H7 (cell line): Measurements from ENCODE around the gene GFRA1. TPM values are rescaled to one million over a fixed set of nuclear protein-coding genes. Genes with fewer than 3 reads are reported as not detected.

ENCODE experiments used
- DNase-seq: peaks from one replicate; pipeline ENCODE4 v3.0.0; 2012
- H3K27me3 ChIP-seq: 2 replicates; pipeline ENCODE4 v1.6.0; 2011; ENCODE audit warnings: mild to moderate bottlenecking, low read length; ENCODE audit not compliant: control insufficient read depth, insufficient read depth
- H3K36me3 ChIP-seq: replicated peaks from 2 replicates; pipeline ENCODE4 v1.5.1; 2011; ENCODE audit warnings: low read length; ENCODE audit not compliant: control insufficient read depth, insufficient read depth
- H3K4me3 ChIP-seq: 2 replicates; pipeline ENCODE4 v1.5.1; 2011; ENCODE audit warnings: low read depth, mild to moderate bottlenecking, control low read depth, low read length, moderate library complexity; ENCODE audit not compliant: insufficient read depth
- total RNA-seq: library from RNA; depleted of rRNA; stranded (reverse); fragments of >200 nt; shearing (Covaris generic); gene quantifications from 2 replicates; pipeline ENCODE4 v1.2.3, GENCODE V29; 2014

GFRA1 gene
- total RNA-seq, 1 experiment from 2014 or later, result 1.7 TPM

DNA sequence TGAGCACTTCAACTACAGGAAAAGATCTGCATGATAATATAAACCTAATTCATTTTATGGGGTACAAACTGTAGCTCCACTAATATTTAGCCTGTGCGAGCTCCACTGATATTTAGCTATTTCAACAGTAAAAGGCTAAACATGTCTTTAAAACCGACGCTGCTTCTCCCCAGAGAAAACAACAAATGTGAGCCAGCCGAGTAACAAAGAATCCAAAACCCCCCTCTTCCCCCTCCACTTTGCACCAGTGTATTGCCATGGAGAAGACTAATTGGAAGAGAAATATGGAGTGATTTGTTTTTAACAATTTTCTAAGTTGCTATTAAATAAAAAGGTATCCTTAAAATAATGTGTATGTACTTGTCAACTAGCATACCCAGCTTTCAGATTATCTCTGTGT lies 136.7 kb downstream of the GFRA1 start:
- Histone ChIP-seq H3K4me3 (no peak overlapping the region), H3K27me3 (no peaks in the 10 kb centered on the region), H3K36me3 (no peaks in the 10 kb centered on the region)
- DNase-seq, result no peak

- no peak overlapping the region for H3K4me3 ChIP-seq
- no peaks in the 10 kb centered on the region for H3K36me3 ChIP-seq
- no peaks in the 10 kb centered on the region for H3K27me3 ChIP-seq
- DNase-seq, result no peak
Observed at GRCh38 chr10:116134322-116134721, 138.7 kb downstream of the GFRA1 start.

- Histone ChIP-seq H3K4me3 (no peak overlapping the region), H3K36me3 (no peaks in the 10 kb centered on the region), H3K27me3 (no peaks in the 10 kb centered on the region)
- no peak for DNase-seq
Observed at GRCh38 chr10:116133634-116134033, 139.4 kb downstream of the GFRA1 start.

- Histone ChIP-seq H3K27me3 (no peaks in the 10 kb centered on the region), H3K36me3 (no peaks in the 10 kb centered on the region), H3K4me3 (no peak overlapping the region)
- no peak for DNase-seq
Observed at GRCh38 chr10:116132780-116133399, 140.1 kb downstream of the GFRA1 start.

DNA sequence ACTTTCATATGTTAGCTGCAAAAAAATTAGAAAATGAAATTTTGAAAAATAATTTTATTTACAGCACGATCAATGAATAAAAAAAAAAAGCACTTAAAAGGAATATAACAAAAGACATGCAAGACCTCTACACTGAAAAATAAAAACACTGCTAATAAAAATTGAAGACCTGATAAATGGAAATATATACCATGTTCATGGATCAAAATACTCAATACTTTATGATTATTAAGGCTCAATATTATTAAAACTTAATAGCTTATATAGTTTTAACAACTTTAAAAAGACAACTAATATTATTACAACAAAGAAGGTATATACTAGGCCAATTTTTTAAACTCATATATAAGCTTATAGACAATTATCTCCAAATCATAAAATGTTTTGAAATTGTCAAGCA lies 143.0 kb downstream of the GFRA1 start:
- H3K36me3 ChIP-seq, result no peaks in the 10 kb centered on the region
- DNase-seq, result no peak
- H3K4me3 ChIP-seq, result no peak overlapping the region
- no peaks in the 10 kb centered on the region for H3K27me3 ChIP-seq

DNA sequence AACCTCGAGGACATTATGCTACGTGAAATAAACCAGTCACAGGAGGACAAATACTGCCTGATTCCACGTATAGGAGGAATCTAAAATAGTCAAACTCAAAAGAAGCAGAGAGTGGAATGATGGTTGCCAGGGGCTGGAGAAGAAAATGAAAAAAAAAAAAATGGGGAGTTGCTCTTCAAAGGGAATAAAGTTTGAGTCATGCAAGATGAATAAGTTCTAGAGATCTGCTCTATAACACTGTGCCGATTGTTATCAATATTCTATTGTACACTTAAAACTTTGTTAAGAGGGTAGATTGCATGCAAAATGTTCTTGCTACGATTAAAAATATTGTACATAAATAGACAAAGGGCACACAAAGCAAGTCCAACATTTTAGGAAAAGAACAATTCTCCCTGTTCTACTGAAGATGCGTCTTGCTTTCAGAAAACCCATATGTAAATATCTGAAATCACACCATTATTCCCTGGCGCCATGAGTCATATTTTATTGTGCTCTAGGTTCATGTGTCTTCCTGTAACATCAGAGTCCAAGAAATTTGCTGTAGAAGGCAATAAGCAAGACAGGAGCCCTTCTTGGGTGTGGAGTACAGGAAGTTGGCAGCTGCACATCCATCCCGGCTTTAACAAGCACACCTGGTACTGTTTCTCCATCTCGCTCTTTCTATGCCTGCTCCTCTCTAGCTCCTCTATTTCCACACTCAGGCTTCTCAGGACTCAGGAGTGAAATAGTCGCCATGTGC lies 145.9 kb downstream of the GFRA1 start:
- no peak overlapping the region for H3K4me3 ChIP-seq
- H3K27me3 ChIP-seq, result no peaks in the 10 kb centered on the region; the same call in 1 of the 2 replicates
- H3K36me3 ChIP-seq, result no peaks in the 10 kb centered on the region
- no peak for DNase-seq

- Histone ChIP-seq H3K36me3 (no peaks in the 10 kb centered on the region), H3K27me3 (no peaks in the 10 kb centered on the region; the same call in 1 of the 2 replicates), H3K4me3 (no peak overlapping the region)
- no peak for DNase-seq
Observed at GRCh38 chr10:116126239-116126638, 146.8 kb downstream of the GFRA1 start.

DNA sequence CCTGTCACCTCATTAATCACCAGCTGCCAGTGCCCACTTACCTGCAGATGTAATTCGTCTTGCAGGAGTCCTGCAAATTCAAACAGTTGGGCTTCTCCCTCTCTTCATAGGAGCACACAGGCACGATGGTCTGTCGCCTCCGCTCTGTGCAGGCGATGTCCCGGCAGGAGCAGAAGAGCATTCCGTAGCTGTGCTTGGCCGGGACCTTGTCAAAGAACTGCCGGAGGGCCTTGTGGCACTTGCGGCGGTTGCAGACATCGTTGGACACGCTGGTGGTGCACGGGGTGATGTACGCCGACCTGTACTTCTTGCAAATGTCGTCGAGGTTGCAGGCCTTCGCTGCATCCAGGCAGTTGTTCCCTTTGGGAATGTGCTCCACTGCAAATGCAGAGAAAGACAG lies 147.8 kb downstream of the GFRA1 start:
- Histone ChIP-seq H3K36me3 (no peaks in the 10 kb centered on the region), H3K27me3 (no peaks in the 10 kb centered on the region; the same call in 1 of the 2 replicates), H3K4me3 (no peak overlapping the region)
- no peak for DNase-seq

GRCh38 chr10:116124777-116125176 lies 148.2 kb downstream of the GFRA1 start:
- peak; percentile 58 for DNase-seq
- Histone ChIP-seq H3K4me3 (no peak overlapping the region), H3K36me3 (no peaks in the 10 kb centered on the region), H3K27me3 (no peaks in the 10 kb centered on the region; the same call in 1 of the 2 replicates)

GRCh38 chr10:116122664-116123063 lies 150.3 kb downstream of the GFRA1 start:
- no peaks in the 10 kb centered on the region; the same call in 1 of the 2 replicates for H3K27me3 ChIP-seq
- DNase-seq, result no peak

DNA sequence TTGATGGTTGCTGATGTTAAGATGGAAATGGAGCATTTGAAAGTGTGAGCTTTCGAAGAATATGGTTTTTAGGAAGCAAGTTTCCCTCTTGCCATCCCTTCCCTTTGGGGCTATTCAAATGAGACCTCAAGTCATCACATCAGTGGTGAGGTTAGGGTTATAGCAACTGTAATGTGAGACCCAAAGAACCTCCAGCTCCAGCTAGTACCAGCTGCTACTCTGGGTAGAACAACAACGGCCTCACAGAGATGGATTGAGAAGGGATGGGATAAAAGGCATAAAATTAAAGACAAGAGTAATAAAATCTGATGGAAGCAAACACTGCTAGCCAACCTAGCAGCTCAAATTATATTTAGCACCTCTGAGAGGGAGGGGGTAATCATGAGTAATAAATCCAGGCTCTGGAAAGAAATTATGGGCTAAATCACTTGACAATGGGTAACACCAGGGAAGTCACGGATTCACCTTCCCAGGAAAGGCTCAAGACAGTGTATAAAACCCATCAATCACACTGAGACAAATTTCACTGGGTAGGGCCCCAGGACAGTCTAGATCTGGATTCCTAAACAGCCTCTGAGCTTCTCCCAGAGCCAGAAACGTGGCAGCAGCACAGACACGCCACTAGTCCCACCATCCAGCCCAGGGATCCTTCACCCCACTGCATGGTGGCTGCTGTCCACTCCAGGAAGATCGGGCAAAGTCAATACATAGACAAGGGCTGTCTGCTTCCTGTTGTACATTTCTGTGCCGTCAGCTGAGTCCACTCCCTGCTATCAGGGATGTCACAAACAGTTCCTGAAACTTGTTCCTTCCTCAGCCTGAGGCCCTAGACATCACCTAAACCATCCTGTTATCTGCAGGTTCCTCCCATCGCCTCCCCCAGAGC lies 151.1 kb downstream of the GFRA1 start:
- DNase-seq, result no peak
- no peak overlapping the region for H3K4me3 ChIP-seq
- no peaks in the 10 kb centered on the region for H3K36me3 ChIP-seq
- H3K27me3 ChIP-seq, result no peaks in the 10 kb centered on the region; the same call in 1 of the 2 replicates

More at GRCh38 chr10:116122664-116123063, 150.3 kb downstream of the GFRA1 start:
- Histone ChIP-seq H3K4me3 (no peak overlapping the region), H3K36me3 (no peaks in the 10 kb centered on the region)

- DNase-seq, result peak; percentile 84
- H3K4me3 ChIP-seq, result no peak overlapping the region
- H3K27me3 ChIP-seq, result no peaks in the 10 kb centered on the region; the same call in 1 of the 2 replicates
- H3K36me3 ChIP-seq, result no peaks in the 10 kb centered on the region
Observed at GRCh38 chr10:116120688-116121455, 152.1 kb downstream of the GFRA1 start.

GRCh38 chr10:116118847-116119246 lies 154.2 kb downstream of the GFRA1 start:
- H3K4me3 ChIP-seq, result no peak overlapping the region
- no peaks in the 10 kb centered on the region for H3K27me3 ChIP-seq
- no peak for DNase-seq
- no peaks in the 10 kb centered on the region for H3K36me3 ChIP-seq

- Histone ChIP-seq H3K27me3 (no peaks in the 10 kb centered on the region), H3K36me3 (no peaks in the 10 kb centered on the region), H3K4me3 (no peak overlapping the region)
- DNase-seq, result no peak
Observed at GRCh38 chr10:116115797-116116196, 157.2 kb downstream of the GFRA1 start.
